SW480 (cell line): ENCODE measurements around the gene BPIFA2.

Experiments
- DNase-seq: peaks from one replicate; pipeline ENCODE4 v3.0.0-alpha.2; 2016; ENCODE audit warnings: low spot score

Gene BPIFA2

GRCh38 chr20:33202451-33202850, 34.5 kb downstream of the BPIFA2 start:
- no peak for DNase-seq

GRCh38 chr20:33203444-33203843, 35.5 kb downstream of the BPIFA2 start:
- no peak for DNase-seq

- DNase-seq: peak; percentile 79
These were observed 41.8 kb downstream of the BPIFA2 start for GRCh38 chr20:33209789-33210188.

GRCh38 chr20:33210371-33210770, 42.4 kb downstream of the BPIFA2 start:
- no peak for DNase-seq

GRCh38 chr20:33211817-33212424, 44.0 kb downstream of the BPIFA2 start:
- DNase-seq: peak; percentile 83

- DNase-seq: no peak
These were observed 49.1 kb downstream of the BPIFA2 start, which contains the start of gene BPIFA3 for GRCh38 chr20:33217052-33217451. Gene BPIFA3, plus strand, starts transcription at chr20:33217352. Its CDS starts 185 bp downstream, at chr20:33217537.

- no peak for DNase-seq
These were observed 56.4 kb downstream of the BPIFA2 start for GRCh38 chr20:33224399-33224798.

GRCh38 chr20:33229843-33230242, 61.9 kb downstream of the BPIFA2 start:
- DNase-seq: no peak
